HG02798 (cell line): Measurements from ENCODE around the gene RGS11.
"Not testable (repeated sequence)": the region's sequence is repeated elsewhere in the genome, so short reads cannot be mapped to it uniquely, and the experiment has no call there.

Experiments
- ATAC-seq: cut with Tn5 transposase; IDR thresholded peaks from one replicate; pipeline ENCODE4 v1.9.1; 2021; ENCODE audit warnings: mild to moderate bottlenecking; ENCODE audit not compliant: unreplicated experiment, poor library complexity

Gene RGS11

DNA sequence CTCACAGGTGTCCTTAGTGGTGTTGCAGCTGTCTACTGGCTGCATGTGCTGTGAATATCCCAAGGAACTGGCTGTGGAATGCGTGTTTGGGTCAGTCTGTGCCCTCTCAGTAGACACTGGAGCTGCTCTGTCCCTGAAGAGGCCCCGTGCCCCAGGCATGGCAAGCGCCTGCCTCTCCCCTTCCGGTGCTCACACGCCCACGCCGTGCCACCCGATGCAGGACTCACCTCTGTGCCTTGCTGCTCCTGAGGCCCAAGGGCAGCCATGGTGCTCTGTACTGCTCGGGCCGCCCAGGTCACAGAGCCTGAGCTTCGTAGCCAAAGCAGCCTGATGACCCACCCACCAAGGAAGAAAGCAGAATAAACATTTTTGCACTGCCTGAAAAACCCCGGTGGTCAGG is 10.0 kb downstream of the RGS11 start:
- no peak for ATAC-seq

DNA sequence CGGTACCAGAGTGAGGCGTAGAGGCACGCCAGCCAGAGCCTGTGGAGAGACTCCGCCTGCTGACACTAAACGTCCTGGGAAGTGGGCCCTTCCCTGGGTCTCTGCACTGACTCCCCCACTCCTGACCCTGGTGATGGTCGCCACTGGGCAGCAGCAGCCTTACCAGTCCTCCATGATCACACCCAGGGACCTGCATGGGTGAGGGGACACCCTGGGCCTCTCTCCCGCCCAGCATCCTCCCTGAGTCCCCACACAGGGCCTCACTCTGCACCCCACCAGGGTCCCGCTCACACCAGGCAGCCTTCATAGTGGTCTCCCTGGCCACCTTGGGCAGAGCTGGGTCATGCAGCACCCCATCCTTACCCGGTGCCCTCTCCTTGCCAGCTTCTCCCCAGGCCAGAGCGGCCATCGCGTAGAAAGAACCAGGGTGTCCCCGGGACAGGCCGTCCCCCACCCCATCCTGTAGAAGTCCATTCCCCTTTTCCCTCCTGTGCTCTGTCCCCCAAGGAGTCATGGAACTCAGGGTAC is 10.7 kb downstream of the RGS11 start:
- ATAC-seq: no peak

DNA sequence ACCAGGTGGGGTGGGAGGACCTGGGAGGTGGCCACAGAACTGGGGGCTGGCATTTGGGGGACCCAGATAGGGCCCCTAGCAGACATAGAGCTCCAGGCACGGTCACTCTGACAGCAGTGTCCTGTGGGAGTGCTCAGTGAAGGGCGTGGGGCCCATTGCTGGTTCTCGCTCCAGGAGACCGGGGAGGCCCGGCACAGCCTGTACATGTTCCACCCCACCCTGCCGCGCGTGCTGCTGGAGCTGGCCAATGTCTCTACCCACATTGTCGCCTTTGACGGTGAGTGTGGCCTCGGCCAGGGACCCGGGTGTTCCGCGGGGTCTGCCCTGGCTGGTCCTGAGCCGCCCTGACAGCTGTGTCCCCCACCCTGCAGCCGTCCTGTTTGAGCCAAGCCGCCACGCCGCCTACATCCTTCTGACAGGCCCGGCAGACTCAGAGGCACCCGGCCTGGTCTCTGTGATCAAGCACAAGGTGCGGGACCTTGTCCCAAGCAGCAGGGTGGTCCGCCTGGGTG is 11.2 kb downstream of the RGS11 start:
- no peak for ATAC-seq

DNA sequence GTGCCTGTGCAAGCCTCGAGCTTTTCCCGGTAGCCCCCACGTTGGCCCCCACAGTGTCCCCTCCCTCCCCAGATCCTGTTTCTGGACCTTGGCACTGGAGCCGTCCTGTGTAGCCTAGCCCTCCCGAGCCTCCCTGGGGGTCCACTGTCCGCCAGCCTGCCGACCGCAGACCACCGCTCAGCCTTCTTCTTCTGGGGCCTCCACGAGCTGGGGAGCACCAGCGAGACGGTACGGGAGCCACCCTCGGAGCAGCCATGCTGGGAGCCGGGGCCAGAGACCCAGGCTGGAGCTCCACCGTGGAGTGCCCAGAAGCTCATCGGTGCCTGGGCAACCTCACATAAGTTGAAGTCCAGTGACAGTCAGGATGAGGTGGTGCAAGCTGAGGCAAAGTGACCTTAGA is 11.8 kb downstream of the RGS11 start:
- no peak for ATAC-seq

DNA sequence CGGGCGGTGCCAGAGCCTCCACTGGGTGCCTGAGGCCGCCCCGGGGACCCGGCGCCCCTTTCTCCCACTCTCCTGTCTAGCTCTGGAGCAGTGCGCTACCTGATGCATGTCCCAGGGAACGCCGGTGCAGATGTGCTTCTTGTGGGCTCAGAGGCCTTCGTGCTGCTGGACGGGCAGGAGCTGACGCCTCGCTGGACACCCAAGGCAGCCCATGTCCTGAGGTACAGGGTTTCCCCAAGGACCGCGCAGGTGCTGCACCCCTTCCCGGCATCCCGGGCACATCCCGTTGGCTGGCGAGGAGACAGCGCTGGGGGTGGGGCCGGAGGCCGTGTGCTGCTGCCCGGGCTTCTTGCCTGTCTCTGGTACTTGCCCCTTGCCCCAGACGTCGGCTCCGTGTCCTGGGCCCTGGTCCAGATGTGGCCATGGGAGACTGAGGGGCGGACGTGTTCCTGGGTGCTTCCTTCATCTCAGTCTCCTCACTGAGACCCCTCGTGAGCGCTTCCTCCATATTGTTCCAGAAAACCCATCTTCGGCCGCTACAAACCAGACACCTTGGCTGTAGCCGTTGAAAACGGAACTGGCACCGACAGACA is 12.5 kb downstream of the RGS11 start:
- ATAC-seq: no peak

DNA sequence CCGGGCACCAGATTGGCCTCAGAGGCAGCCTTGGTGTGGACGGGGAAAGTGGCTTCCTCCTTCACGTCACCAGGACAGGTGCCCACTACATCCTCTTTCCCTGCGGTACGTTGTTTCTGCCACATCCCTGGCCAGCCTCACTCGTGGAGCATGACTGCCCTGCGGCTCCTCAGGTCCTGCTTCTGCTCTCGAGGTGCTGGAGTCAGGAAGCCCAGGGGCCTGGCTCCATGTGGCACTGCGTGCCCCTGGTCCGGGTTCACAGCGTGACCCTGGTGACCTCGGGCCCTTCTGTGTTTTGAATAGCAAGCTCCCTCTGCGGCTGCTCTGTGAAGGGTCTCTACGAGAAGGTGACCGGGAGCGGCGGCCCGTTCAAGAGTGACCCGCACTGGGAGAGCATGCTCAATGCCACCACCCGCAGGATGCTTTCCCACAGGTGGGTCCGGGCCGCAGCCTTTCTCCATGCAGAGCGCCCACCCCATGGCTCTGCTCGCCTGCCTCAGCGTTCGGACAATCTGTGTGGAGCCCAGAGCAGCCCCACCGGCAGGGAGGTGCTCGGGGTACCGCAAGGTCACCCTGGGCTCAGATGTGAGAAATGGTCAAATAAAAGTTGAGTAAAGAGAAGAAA is 13.5 kb downstream of the RGS11 start:
- no peak for ATAC-seq

DNA sequence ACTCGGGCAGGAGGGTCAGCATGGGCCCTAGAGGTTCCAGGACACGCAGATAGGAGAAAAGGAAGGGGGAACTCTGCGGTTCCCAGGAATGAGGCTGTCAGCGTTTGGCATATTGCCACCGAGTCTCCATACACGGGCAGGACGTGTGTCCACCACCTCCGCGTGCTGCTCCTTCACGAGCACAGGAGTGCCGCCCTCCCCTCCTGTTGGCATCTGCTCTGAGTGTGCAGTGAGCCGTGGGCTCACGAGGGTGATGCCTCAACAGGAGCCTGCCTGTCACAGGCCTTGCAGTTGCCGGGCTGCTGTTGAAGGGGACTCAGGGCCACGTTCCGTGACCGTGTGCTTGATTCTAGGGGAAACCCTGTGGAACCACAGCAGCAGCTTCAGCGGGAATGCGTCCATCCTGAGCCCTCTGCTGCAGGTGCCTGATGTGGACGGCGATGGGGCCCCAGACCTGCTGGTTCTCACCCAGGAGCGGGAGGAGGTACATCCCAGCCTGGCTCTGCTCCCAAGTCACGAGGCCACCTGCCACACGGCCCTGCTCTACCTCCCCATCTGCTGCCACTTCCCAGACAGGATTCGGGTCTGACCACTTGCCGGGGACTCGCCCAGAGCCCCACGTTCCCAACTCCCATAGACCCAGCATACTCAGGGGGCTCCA is 14.6 kb downstream of the RGS11 start:
- no peak for ATAC-seq

DNA sequence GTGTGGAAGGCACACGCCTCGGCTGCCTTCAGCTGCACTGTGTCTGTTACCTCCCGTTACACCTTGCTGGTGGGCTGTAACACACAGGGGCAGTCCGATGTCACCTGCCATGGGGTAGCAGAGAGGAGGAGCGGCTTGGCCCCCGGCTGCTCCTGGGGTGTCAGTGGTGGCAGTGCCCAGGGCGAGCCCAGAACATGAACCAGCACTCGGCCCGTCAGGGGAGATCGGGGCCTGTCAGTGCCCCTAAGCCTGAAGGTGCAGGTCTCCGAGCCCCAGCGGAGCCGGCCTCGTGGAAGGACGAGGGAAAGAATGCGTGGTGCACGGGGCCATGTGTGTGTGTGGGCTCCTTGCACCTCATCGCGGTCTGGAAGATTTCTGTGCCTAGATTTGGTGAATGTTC is 15.4 kb downstream of the RGS11 start:
- ATAC-seq: no peak

DNA sequence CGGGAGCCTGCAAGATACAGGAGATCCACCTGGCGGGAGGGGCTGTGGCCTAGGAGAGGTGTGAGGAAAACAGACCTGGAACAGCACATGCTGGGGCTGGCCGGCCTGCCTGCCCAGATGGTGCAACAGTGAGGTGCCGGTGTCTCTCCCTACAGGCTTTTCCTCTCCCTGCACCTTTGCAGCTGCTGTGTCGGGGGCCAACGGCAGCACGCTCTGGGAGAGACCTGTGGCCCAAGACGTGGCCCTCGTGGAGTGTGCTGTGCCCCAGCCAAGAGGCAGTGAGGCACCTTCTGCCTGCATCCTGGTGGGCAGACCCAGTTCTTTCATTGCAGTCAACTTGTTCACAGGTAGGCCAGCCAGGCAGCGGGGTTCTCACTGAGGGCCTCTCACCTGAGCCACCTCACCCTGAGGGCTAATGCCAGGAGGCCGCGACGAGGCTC is 15.9 kb downstream of the RGS11 start:
- ATAC-seq: no peak

DNA sequence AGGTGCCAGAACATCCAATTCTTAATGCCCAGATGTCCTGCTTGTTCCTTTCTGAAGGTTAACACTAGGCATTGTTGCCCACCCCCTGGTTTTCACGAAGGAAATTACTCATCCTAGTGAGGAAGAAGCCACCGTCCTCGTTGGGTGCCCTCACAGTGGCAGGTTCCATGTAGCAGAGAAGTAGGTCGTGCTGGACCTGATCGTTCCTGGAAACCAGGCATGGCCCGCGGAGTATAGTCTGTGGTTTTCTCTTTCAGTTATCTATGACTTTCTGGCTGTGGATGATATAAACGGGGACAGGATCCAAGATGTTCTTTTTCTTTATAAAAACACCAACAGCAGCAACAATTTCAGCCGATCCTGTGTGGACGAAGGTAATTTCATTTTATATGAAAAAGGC is 16.5 kb downstream of the RGS11 start:
- ATAC-seq: no peak

DNA sequence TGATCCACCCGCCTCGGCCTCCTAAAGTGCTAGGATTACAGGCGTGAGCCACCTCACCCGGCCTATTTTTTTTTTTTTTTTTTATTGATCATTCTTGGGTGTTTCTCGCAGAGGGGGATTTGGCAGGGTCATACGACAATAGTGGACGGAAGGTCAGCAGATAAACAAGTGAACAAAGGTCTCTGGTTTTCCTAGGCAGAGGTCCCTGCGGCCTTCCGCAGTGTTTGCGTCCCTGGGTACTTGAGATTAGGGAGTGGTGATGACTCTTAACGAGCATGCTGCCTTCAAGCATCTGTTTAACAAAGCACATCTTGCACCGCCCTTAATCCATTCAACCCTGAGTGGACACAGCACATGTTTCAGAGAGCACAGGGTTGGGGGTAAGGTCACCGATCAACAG is 17.7 kb downstream of the RGS11 start:
- ATAC-seq: not testable (repeated sequence)

DNA sequence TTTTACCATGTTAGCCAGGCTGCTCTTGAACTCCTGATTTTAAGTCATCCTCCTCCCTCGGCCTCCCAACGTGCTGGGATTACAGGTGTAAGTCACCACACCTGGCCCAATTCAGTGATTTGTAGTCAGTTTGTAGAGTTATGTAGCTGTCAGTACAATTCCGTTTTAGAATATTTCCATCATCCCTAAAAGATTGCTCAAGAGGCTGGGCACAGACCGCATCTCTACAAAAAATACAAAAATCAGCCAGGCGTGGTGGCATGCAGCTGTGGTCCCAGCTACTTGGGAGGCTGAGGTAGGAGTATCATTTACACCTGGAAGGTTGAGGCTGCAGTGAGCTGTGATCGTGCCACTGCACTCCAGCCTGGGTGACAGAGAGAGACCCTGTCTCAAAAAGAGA is 20.6 kb downstream of the RGS11 start:
- no peak for ATAC-seq

DNA sequence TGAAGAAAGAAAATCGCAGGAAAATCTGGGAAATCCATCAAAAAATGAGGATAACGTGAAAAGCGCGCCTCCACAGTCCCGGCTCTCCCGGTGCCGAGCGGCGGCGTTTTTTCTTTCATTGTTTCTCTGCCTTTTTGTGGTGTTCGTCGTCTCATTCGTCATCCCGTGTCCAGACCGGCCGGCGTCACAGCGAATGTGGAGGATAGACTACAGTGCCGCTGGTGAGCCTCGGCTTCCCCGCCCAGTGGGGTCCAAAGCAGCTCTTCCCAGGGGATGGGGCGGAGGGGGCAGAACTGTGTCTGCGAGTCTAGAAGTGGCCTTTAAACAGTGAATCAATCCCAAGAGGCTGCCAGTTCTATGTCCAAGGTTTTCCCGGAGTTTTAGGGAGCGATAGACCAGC is 21.3 kb downstream of the RGS11 start:
- ATAC-seq: no peak

DNA sequence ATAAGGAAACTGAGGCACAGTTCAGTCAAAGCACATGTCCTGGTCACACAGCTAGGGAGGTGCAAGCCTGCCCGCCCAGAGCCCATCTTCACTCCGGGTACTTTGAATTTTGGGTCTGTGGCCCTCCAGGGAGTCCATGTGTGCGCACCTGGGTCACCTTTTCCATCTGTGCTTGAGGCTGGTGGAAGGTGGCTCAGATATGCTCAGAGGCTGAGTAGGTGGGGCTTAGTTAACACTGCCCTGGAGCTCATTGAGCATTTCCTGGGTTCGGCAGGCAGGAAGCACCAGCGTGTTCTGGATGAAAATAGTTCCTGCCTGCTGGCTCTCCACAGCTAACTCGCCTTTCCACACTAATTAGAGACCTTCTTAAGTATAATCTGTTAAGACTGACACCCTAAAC is 21.9 kb downstream of the RGS11 start:
- no peak for ATAC-seq

DNA sequence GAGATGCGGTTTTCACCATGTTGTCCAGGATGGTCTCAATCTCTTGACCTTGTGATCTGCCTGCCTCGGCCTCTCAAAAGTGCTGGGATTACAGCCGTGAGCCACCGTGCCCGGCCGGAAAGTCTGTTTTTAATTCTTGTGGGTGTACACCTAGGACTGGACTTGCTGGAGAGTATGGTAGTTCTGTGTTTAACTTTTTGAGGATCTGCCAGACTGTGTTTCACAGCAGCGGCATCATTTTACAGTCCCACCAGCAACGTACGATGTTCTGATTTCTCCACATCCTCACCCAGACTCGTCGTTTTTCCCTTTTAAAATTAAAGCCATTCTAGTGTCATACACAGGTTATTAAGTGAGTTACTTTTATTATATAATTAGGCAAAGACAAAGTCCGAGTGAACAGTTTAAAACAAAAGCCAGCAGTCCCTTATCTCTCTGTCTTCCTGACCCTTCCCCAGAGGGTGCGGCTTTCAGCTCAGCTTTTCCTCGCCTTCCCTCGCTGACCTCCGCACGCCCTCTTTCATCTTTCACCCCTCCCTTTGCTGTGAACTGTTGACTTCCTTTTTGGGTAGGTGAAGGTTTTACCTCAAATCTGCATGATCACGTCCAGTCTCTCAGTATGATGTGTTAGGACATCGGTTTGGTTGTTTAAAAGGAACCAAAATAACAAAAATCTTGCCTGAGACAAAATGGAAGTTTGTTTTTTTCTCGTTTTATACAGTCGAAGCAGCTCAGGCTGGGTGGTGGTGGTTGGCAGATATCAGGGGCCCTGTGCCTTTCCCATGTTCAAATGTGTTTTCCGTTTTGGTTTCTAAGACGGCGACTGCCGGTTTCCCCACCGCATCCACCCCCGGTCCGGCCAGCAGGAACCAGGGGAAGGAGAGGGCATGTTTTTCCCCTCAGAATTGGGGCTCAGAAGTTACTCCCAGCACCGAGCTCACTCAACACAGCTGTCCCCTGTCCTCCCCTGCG is 23.1 kb downstream of the RGS11 start:
- ATAC-seq: no peak

DNA sequence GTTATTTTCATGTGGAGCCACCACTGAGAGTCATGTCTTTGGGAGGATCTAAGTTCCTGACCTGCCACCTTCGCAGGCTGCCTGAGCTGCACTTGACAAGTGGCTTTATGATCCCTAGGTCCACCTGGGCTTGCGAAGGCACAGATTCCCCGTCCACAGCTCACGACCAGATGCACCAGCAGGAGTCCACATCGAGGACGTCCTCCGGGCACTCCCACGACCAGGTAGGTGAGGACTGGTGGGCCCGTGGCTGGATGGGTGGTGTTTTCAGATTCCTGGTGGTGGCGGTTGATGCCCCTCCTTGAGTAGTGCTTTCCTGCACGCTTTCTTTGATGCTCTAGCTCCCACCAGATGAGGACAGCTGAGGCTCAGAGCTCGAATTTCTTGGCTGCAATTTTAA is 26.3 kb downstream of the RGS11 start:
- ATAC-seq: no peak

DNA sequence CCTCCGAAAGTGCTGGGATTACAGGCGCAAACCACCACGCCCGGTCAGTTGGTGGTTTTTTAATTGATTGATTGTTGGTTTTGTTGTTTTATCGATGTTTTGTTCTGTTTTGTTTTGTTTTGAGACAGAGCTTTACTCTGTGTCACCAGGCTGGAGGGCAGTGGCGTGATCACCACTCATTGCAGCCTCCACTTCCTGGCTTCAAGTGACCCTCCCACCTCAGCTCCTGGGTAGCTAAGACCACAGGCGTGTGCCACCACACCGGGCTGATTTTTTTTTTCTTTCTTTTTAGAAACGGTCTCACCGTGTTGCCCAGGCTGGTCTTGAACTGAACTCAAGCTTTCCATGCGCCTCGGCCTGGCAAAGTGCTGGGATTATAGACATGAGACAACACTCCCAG is 28.7 kb downstream of the RGS11 start:
- ATAC-seq: no peak

DNA sequence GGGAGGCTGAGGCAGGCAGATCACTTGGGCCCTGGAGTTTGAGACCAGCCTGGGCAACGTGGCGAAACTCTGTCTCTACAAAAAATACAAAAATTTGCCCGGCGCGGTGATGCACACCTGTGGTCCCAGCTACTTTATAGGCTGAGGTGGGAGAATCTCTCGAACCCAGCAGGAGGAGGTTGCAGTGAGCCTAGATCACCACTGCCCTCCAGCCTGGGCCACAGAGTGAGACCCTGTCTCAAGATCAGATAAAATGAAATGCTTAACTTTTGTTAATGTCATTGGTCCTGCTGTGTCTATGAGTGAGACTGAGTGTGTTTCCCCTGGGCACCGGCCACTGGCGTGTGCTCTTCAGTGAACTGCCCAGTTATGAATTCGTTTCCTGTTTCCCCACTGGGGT is 30.6 kb downstream of the RGS11 start:
- ATAC-seq: no peak

DNA sequence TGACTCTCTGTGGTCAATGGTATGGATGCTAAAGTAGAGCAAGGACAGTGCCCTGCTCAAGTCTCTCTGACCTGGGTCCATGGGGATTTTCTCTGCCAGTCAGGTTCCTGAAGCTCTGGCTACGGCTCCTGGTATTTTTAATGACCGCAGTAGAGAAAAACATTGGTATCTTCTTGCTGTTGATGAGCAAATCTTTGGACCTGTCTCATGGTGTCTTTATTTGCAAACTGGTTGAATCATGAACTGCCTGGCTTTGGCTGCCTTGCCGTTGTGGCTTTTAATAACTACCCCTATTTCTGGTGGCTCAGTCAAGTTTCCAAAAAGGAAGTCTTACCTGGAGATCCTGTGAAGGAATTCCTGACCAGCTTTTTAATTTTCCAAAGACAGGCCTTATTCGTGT is 32.4 kb downstream of the RGS11 start:
- no peak for ATAC-seq

DNA sequence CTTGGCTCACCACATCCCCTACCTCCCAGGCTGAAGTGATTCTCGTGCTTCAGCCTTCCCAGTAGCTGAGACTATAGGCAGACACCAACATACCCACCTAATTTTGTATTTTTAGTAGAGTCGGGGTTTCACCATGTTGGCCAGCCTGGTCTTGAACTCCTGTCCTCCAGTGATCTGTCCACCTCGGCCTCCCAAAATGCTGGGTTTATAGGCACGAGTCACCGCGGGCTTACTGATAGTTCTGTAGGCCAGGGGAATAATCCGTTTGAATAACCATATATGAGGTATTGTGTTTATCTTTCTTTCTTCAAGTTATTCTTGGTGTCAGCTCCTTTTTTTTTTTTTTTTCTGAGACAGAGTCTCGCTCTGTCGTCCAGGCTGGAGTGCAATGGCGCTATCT is 33.5 kb downstream of the RGS11 start:
- no peak for ATAC-seq
